ENCODE measurements around the gene FOXP1.

FOXP1 gene

DNA sequence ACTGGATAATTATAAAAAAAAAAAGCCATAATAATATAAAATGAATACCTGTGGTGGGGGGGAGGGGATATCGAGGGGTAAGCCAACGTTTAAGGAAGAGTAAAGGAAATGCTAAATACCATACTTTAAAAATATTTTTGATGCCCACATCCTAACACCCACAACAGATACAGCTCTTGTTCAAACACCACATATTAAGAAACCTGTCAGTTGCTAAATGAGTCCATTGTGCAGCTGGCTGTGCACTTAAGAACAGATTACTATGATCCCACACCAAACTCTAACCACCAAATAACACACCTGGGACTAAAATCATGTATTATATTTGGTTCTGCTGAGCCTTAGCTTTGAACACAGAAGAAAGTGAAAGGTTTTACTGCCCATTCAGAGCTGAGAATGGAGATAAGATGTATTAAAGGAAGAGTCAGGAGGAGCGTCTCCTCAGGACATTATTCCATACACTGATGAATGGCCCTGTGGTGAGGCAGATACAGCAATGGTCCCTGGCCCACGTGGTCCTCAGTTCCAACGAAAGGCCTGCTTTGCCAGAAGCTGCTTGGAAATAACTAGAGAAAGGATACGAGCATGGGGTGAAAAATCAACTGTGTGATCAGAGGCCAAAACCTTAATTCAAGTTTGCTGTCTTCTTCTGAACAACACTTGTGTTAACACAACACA lies 515.4 kb downstream of the FOXP1 start:
- Histone ChIP-seq H3K27me3 (no peaks in the 10 kb centered on the region), H3K4me3 (ENCODE audit: low read depth in 1 of 2, low read length in 1 of 2) (no peak overlapping the region), H3K36me3 (no peaks in the 10 kb centered on the region), H3K9me3 (no peaks in the 10 kb centered on the region), H3K27ac (peak overlapping the region; percentile 46), H3K4me1 (ENCODE audit: control insufficient read depth in 1 of 2, insufficient read depth in 1 of 2, low read depth in 1 of 2, low read length in 1 of 2) (peaks cover 62 to 72% of the 10 kb centered on the region in 2 experiments)
- TF ChIP-seq, protein P1, sequence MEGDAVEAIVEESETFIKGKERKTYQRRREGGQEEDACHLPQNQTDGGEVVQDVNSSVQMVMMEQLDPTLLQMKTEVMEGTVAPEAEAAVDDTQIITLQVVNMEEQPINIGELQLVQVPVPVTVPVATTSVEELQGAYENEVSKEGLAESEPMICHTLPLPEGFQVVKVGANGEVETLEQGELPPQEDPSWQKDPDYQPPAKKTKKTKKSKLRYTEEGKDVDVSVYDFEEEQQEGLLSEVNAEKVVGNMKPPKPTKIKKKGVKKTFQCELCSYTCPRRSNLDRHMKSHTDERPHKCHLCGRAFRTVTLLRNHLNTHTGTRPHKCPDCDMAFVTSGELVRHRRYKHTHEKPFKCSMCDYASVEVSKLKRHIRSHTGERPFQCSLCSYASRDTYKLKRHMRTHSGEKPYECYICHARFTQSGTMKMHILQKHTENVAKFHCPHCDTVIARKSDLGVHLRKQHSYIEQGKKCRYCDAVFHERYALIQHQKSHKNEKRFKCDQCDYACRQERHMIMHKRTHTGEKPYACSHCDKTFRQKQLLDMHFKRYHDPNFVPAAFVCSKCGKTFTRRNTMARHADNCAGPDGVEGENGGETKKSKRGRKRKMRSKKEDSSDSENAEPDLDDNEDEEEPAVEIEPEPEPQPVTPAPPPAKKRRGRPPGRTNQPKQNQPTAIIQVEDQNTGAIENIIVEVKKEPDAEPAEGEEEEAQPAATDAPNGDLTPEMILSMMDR (IDR thresholded peaks at IDR 0.05), result no peak

DNA sequence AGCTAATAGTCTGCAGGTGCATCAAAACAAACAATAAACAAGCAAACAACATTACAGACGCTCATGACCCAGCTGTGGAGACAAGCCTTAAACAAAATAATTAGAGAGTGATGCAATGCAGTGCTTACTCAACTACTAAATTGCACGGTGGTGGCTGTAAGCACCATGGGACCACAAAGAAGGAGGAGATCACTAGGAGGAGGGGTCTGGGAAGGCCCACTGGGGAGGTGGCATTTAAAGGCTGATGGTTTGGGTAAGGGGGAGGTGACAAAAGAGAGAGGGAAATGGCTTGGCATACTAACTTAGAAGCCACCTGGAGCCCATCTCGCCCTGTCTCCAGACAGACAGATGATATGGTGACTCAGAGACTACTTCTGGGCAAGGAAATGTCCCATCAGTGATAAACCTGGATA lies 516.7 kb downstream of the FOXP1 start:
- Histone ChIP-seq H3K4me1 (ENCODE audit: control insufficient read depth in 1 of 2, insufficient read depth in 1 of 2, low read depth in 1 of 2, low read length in 1 of 2) (peaks cover 75 to 78% of the 10 kb centered on the region in 2 experiments), H3K9me3 (no peaks in the 10 kb centered on the region), H3K4me3 (ENCODE audit: low read depth in 1 of 2, low read length in 1 of 2) (peak overlapping the region; percentile 31 to 71), H3K36me3 (no peaks in the 10 kb centered on the region), H3K27ac (peak overlapping the region; percentile 88), H3K27me3 (no peaks in the 10 kb centered on the region)
- TF ChIP-seq, protein P1 (IDR thresholded peaks at IDR 0.05), result no peak

GRCh38 chr3:71066356-71066755 lies 517.2 kb downstream of the FOXP1 start:
- TF ChIP-seq, protein P1 (IDR thresholded peaks at IDR 0.05), result no peak
- H3K27me3 ChIP-seq, result no peaks in the 10 kb centered on the region
- H3K27ac ChIP-seq, result peak overlapping the region; percentile 88
- H3K4me3 ChIP-seq (ENCODE audit: low read depth in 1 of 2, low read length in 1 of 2), result peak overlapping the region; percentile 31 to 71
- peaks cover 76 to 83% of the 10 kb centered on the region in 2 experiments for H3K4me1 ChIP-seq (ENCODE audit: control insufficient read depth in 1 of 2, insufficient read depth in 1 of 2, low read depth in 1 of 2, low read length in 1 of 2)
- no peaks in the 10 kb centered on the region for H3K9me3 ChIP-seq
- H3K36me3 ChIP-seq, result no peaks in the 10 kb centered on the region

- H3K27ac ChIP-seq, result peak overlapping the region; percentile 88
- no peaks in the 10 kb centered on the region for H3K27me3 ChIP-seq
- TF ChIP-seq, protein P1 (IDR thresholded peaks at IDR 0.05), result no peak
- H3K9me3 ChIP-seq, result no peaks in the 10 kb centered on the region
- peaks cover 74 to 84% of the 10 kb centered on the region in 2 experiments for H3K4me1 ChIP-seq (ENCODE audit: control insufficient read depth in 1 of 2, insufficient read depth in 1 of 2, low read depth in 1 of 2, low read length in 1 of 2)
- H3K4me3 ChIP-seq (ENCODE audit: low read depth in 1 of 2, low read length in 1 of 2), result peak overlapping the region; percentile 71 to 77
- no peaks in the 10 kb centered on the region for H3K36me3 ChIP-seq
Measured at GRCh38 chr3:71065764-71066013, 517.8 kb downstream of the FOXP1 start.

- Histone ChIP-seq H3K4me3 (ENCODE audit: low read depth in 1 of 2, low read length in 1 of 2) (peak overlapping the region; percentile 71 to 77), H3K27ac (peak overlapping the region; percentile 88), H3K27me3 (no peaks in the 10 kb centered on the region), H3K9me3 (no peaks in the 10 kb centered on the region), H3K4me1 (ENCODE audit: control insufficient read depth in 1 of 2, insufficient read depth in 1 of 2, low read depth in 1 of 2, low read length in 1 of 2) (peaks cover 69 to 78% of the 10 kb centered on the region in 2 experiments), H3K36me3 (no peaks in the 10 kb centered on the region)
- TF ChIP-seq, protein P1 (IDR thresholded peaks at IDR 0.05), result no peak
Measured at GRCh38 chr3:71064956-71065763, 518.4 kb downstream of the FOXP1 start.
